Upper lobe of right lung (tissue), 1 donor: Measurements from ENCODE around the gene CAMK2G. TPM values are rescaled to one million over a fixed set of nuclear protein-coding genes. Genes with fewer than 3 reads are reported as not detected.

ENCODE experiments used
- ATAC-seq: fragments of 200-7000 bp; cut with Tn5 transposase; one replicate; pipeline ENCODE4 v1.9.1; 2020; ENCODE audit warnings: mild to moderate bottlenecking, moderate library complexity
- DNase-seq: peaks from one replicate; pipeline ENCODE4 v3.0.0-alpha.2; 2020
- H3K27ac ChIP-seq: fragments of 200-600 bp; one replicate; pipeline ENCODE4 v1.8.0; 2022
- H3K27me3 ChIP-seq: fragments of 200-600 bp; one replicate; pipeline ENCODE4 v1.8.0; 2022; ENCODE audit warnings: mild to moderate bottlenecking
- H3K36me3 ChIP-seq: fragments of 200-600 bp; one replicate; pipeline ENCODE4 v1.8.0; 2022
- H3K4me1 ChIP-seq: fragments of 200-600 bp; one replicate; pipeline ENCODE4 v1.8.0; 2022
- H3K4me3 ChIP-seq: fragments of 200-600 bp; one replicate; pipeline ENCODE4 v1.8.0; 2022; ENCODE audit warnings: mild to moderate bottlenecking
- H3K9me3 ChIP-seq: fragments of 200-600 bp; one replicate; pipeline ENCODE4 v1.8.0; 2022
- intact Hi-C: fragments of 100-400 bp; cut with DNase I; formaldehyde crosslinking; loops from one replicate; pipeline ENCODE4 v1.11.0; 2022
- total RNA-seq: library from RNA; stranded (reverse); fragmentation: NEBNext Ultra II Directional; extraction: Animal tissue kit (Norgen Biotek cat#: 25700); gene quantifications from one replicate; pipeline ENCODE4 v1.2.1, GENCODE V29; 2021
- TF ChIP-seq, protein P1 (sequence below): fragments of 200-600 bp; IDR thresholded peaks from one replicate; pipeline ENCODE4 v1.8.0; 2022; ENCODE audit warnings: antibody characterized with exemption
- donor health status: DM: no; HTN: yes; CAD: no; lungs with severe emphysema.

The CAMK2G gene
- total RNA-seq, 1 donor from 2014 or later = 36.2 TPM

GRCh38 chr10:73814276-73814895 is 60.0 kb downstream of the CAMK2G start:
- TF ChIP-seq, protein P1, sequence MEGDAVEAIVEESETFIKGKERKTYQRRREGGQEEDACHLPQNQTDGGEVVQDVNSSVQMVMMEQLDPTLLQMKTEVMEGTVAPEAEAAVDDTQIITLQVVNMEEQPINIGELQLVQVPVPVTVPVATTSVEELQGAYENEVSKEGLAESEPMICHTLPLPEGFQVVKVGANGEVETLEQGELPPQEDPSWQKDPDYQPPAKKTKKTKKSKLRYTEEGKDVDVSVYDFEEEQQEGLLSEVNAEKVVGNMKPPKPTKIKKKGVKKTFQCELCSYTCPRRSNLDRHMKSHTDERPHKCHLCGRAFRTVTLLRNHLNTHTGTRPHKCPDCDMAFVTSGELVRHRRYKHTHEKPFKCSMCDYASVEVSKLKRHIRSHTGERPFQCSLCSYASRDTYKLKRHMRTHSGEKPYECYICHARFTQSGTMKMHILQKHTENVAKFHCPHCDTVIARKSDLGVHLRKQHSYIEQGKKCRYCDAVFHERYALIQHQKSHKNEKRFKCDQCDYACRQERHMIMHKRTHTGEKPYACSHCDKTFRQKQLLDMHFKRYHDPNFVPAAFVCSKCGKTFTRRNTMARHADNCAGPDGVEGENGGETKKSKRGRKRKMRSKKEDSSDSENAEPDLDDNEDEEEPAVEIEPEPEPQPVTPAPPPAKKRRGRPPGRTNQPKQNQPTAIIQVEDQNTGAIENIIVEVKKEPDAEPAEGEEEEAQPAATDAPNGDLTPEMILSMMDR = no peak
- intact Hi-C loops = no loop called here

DNA sequence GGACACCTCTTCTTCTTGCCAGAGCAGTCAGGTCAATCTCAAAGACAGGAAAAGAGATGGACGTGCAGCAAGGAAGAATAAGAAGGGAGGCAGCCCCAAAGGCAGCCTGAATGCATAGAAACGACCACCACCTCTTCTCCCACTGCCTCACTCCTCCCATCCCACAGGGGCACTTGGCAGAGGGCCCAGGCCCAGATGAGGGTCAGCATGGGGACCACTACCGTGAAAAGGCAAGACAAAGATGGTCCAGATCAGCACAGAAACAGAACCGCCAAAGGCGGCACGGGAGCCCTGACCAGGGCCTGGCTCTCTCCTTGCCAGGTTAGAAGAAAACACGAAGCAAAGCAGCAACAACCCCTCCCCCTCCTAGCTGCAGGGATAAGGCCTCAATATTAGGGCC is 61.0 kb downstream of the CAMK2G start:
- no peaks in the 10 kb centered on the region for H3K9me3 ChIP-seq
- intact Hi-C loops = no loop called here
- TF ChIP-seq, protein P1 = no peak
- no peak overlapping the region for H3K27ac ChIP-seq
- peaks cover 31% of the 10 kb centered on the region for H3K36me3 ChIP-seq
- no peak overlapping the region for H3K4me3 ChIP-seq
- peaks cover 19% of the 10 kb centered on the region for H3K4me1 ChIP-seq
- no peaks in the 10 kb centered on the region for H3K27me3 ChIP-seq
- ATAC-seq (no peak), DNase-seq (no peak)

More at GRCh38 chr10:73814276-73814895, 60.0 kb downstream of the CAMK2G start:
- Histone ChIP-seq H3K4me1 (peaks cover 24% of the 10 kb centered on the region), H3K36me3 (peaks cover 30% of the 10 kb centered on the region), H3K4me3 (no peak overlapping the region), H3K27ac (no peak overlapping the region), H3K9me3 (no peaks in the 10 kb centered on the region), H3K27me3 (no peaks in the 10 kb centered on the region)
- ATAC-seq (no peak), DNase-seq (no peak)

- H3K36me3 ChIP-seq = peaks cover 38% of the 10 kb centered on the region
- H3K4me3 ChIP-seq = no peak overlapping the region
- H3K9me3 ChIP-seq = no peaks in the 10 kb centered on the region
- DNase-seq = no peak
- no peak for ATAC-seq
- TF ChIP-seq, protein P1 = no peak
- peaks cover 19% of the 10 kb centered on the region for H3K4me1 ChIP-seq
- H3K27me3 ChIP-seq = no peaks in the 10 kb centered on the region
- intact Hi-C loops = no loop called here
- H3K27ac ChIP-seq = no peak overlapping the region
Measured at GRCh38 chr10:73812657-73813056, 61.7 kb downstream of the CAMK2G start.

GRCh38 chr10:73810735-73811465 is 63.5 kb downstream of the CAMK2G start:
- ATAC-seq = peak; percentile 27

DNA sequence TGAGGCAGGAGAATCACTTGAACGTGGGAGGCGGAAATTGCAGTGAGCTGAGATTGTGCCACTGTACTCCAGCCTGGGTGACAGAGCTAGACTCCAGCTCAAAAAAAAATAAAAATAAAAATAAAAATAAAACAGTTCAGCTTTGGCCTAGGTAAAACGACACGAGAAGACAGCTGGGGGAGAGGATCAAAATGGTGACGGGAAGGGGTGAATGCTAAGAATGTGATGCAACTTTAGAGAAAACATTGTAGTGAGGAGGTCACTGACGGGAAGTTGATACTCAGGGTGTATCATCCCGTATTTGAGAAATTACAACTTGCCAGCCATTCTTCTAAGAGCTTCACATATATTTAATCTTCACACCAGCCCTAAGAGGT is 64.0 kb downstream of the CAMK2G start:
- H3K4me1 ChIP-seq = peaks cover 13% of the 10 kb centered on the region
- H3K27me3 ChIP-seq = no peaks in the 10 kb centered on the region
- no peak for DNase-seq
- H3K27ac ChIP-seq = peak overlapping the region; percentile 95
- TF ChIP-seq, protein P1 = no peak
- peak overlapping the region; percentile 86 for H3K4me3 ChIP-seq
- peaks cover 50% of the 10 kb centered on the region for H3K36me3 ChIP-seq
- H3K9me3 ChIP-seq = no peaks in the 10 kb centered on the region
- intact Hi-C loops = no loop called here
- no peak for ATAC-seq

More at GRCh38 chr10:73810735-73811465, 63.5 kb downstream of the CAMK2G start:
- peak overlapping the region; percentile 86 for H3K4me3 ChIP-seq
- TF ChIP-seq, protein P1 = no peak
- no peaks in the 10 kb centered on the region for H3K27me3 ChIP-seq
- peaks cover 45% of the 10 kb centered on the region for H3K36me3 ChIP-seq
- DNase-seq = peak; percentile 83
- intact Hi-C loops = no loop called here
- H3K4me1 ChIP-seq = peaks cover 13% of the 10 kb centered on the region
- H3K27ac ChIP-seq = peak overlapping the region; percentile 95
- H3K9me3 ChIP-seq = no peaks in the 10 kb centered on the region
